Measurements from ENCODE around the gene TRDMT1.

DNA sequence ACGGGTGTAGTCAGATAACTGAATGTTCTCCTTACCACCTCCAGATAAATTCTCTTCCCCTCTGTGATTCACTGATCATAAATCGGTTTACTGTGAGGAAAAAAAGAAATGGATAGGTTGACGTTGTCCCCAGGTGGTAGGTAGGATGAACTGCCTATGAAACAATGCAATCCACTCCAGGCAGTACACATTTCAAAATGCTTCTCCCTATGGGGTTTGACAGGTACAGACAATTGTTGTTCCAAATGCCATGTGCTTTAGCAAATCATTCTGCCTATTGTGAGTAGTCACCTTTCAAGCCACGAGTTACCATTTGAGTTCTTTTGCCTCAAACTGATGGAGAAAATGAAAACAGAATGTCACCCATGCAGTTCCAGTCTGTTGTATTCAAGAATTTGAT, 48.3 kb upstream of the TRDMT1 start:
- TF ChIP-seq POLR2A (IDR thresholded peaks at IDR 0.05) (no peak), CTCF (IDR thresholded peaks at IDR 0.05) (peak in 4 of 6 experiments; percentile 35 to 59 (median 57))

Measured in thyroid gland (tissue), 4 donors.